Activated naive CD8-positive, alpha-beta T cell (primary cell): Measurements from ENCODE around the gene SPP1.
"Not testable (repeated sequence)": the region's sequence is repeated elsewhere in the genome, so short reads cannot be mapped to it uniquely, and the experiment has no call there.

Experiments used
- H3K27ac Mint-ChIP-seq: one replicate; pipeline ENCODE4 v1.8.0; 2021; ENCODE audit warnings: mixed read lengths
- H3K27me3 Mint-ChIP-seq: one replicate; pipeline ENCODE4 v1.8.0; 2021; ENCODE audit warnings: mixed read lengths
- H3K36me3 Mint-ChIP-seq: one replicate; pipeline ENCODE4 v1.8.0; 2021; ENCODE audit warnings: mixed read lengths
- H3K4me1 Mint-ChIP-seq: one replicate; pipeline ENCODE4 v1.8.0; 2021; ENCODE audit warnings: low read depth, mixed read lengths
- H3K4me3 Mint-ChIP-seq: one replicate; pipeline ENCODE4 v1.8.0; 2021; ENCODE audit warnings: mild to moderate bottlenecking, mixed read lengths
- H3K9me3 Mint-ChIP-seq: one replicate; pipeline ENCODE4 v1.8.0; 2021; ENCODE audit warnings: low read depth, mixed read lengths

The SPP1 gene

GRCh38 chr4:88015659-88016295 lies 40.3 kb downstream of the SPP1 start:
- Mint-ChIP-seq H3K27ac (no peak overlapping the region), H3K9me3 (no peaks in the 10 kb centered on the region), H3K27me3 (no peaks in the 10 kb centered on the region), H3K36me3 (peaks cover 10% of the 10 kb centered on the region), H3K4me1 (peaks cover 30% of the 10 kb centered on the region), H3K4me3 (no peak overlapping the region)

- H3K4me1 Mint-ChIP-seq = peaks cover 13% of the 10 kb centered on the region
- H3K9me3 Mint-ChIP-seq = no peaks in the 10 kb centered on the region
- no peak overlapping the region for H3K4me3 Mint-ChIP-seq
- no peaks in the 10 kb centered on the region for H3K27me3 Mint-ChIP-seq
- H3K27ac Mint-ChIP-seq = no peak overlapping the region
- peaks cover 11% of the 10 kb centered on the region for H3K36me3 Mint-ChIP-seq
Measured at GRCh38 chr4:88017516-88018297, 42.2 kb downstream of the SPP1 start.

DNA sequence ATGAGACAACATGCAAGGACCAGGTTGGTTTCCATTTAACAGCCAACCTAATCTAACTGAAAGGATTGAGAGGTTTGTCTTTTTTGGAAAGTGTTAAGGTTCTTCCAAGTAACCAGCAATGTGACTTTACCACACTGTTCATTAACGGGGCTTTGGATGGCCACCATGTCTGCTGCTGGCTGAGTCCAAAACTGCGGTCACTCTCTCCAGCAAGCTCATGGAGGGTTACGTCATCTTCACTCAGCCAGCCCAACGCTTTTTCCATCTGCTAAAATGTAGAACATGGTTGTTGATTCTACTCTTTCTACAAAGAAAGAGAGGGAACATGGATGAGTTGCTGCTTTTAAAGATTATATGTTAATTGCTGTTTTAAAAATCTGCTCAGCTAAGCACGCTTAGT lies 43.0 kb downstream of the SPP1 start:
- Mint-ChIP-seq H3K27ac (no peak overlapping the region), H3K4me1 (peaks cover 9% of the 10 kb centered on the region), H3K36me3 (peaks cover 13% of the 10 kb centered on the region), H3K4me3 (no peak overlapping the region), H3K9me3 (no peaks in the 10 kb centered on the region), H3K27me3 (no peaks in the 10 kb centered on the region)

- no peaks in the 10 kb centered on the region for H3K9me3 Mint-ChIP-seq
- no peak overlapping the region for H3K4me3 Mint-ChIP-seq
- H3K4me1 Mint-ChIP-seq = peaks cover 2% of the 10 kb centered on the region
- no peaks in the 10 kb centered on the region for H3K27me3 Mint-ChIP-seq
- peaks cover 21% of the 10 kb centered on the region for H3K36me3 Mint-ChIP-seq
- H3K27ac Mint-ChIP-seq = no peak overlapping the region
Measured at GRCh38 chr4:88021824-88022223, 46.3 kb downstream of the SPP1 start.

- Mint-ChIP-seq H3K27ac (no peak overlapping the region), H3K4me1 (peaks cover 3% of the 10 kb centered on the region), H3K36me3 (peaks cover 22% of the 10 kb centered on the region), H3K9me3 (no peaks in the 10 kb centered on the region), H3K27me3 (no peaks in the 10 kb centered on the region), H3K4me3 (no peak overlapping the region)
Measured at GRCh38 chr4:88022289-88022688, 46.8 kb downstream of the SPP1 start.

- H3K9me3 Mint-ChIP-seq, H3K4me3 Mint-ChIP-seq, H3K27ac Mint-ChIP-seq, H3K27me3 Mint-ChIP-seq: not testable (repeated sequence)
- peaks cover 15% of the 10 kb centered on the region for H3K4me1 Mint-ChIP-seq
- peaks cover 34% of the 10 kb centered on the region for H3K36me3 Mint-ChIP-seq
Measured at GRCh38 chr4:88025868-88026661, 50.6 kb downstream of the SPP1 start.

GRCh38 chr4:88027611-88028608 lies 52.4 kb downstream of the SPP1 start:
- Mint-ChIP-seq H3K27me3 (no peaks in the 10 kb centered on the region), H3K36me3 (peaks cover 32% of the 10 kb centered on the region), H3K4me1 (peaks cover 15% of the 10 kb centered on the region), H3K9me3 (peaks cover 3% of the 10 kb centered on the region), H3K4me3 (peak overlapping the region; percentile 18), H3K27ac (peak overlapping the region; percentile 73)

- peak overlapping the region; percentile 79 for H3K27ac Mint-ChIP-seq
- H3K36me3 Mint-ChIP-seq = peaks cover 27% of the 10 kb centered on the region
- H3K27me3 Mint-ChIP-seq = no peaks in the 10 kb centered on the region
- peaks cover 3% of the 10 kb centered on the region for H3K9me3 Mint-ChIP-seq
- H3K4me1 Mint-ChIP-seq = peaks cover 15% of the 10 kb centered on the region
- H3K4me3 Mint-ChIP-seq = no peak overlapping the region
Measured at GRCh38 chr4:88028946-88029345, 53.4 kb downstream of the SPP1 start.

- Mint-ChIP-seq H3K36me3 (peaks cover 27% of the 10 kb centered on the region), H3K9me3 (peaks cover 3% of the 10 kb centered on the region), H3K4me3 (no peak overlapping the region), H3K27ac (peak overlapping the region; percentile 79), H3K27me3 (no peaks in the 10 kb centered on the region), H3K4me1 (peaks cover 15% of the 10 kb centered on the region)
Measured at GRCh38 chr4:88029556-88029955, 54.0 kb downstream of the SPP1 start.

DNA sequence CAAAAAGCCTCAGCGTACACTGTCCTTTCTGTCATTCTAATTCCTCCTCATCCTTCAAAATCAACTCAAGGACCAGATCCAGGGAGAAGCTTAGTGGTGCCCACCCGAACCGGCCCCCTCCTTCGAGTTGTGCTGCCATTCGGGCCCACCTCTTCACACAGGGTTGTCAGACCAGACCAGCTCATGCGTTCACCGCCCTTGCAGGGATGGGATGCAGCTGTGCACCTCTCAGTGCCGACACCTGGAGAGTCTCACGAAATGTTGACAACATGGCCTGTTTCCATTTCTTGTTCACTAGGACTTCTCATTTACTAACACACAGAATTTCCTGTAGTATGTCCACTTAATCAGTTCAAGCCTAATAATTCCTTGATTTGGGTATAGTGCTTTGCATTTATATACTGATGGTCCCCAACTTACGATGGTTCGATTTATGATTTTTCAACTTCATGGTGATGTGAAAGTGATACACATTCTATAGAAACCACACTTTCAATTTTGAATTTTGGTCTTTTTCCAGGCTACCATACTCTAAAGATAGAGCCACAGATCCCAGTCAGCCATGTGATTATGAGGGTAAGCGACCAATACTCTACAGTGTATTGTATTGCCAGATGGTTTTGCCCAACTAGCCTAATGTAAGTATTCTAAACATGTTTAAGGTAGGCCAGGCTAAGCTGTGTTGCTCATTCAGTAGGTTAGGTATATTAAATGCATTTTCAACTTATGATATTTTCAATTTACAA lies 55.2 kb downstream of the SPP1 start:
- no peak overlapping the region for H3K27ac Mint-ChIP-seq
- peaks cover 28% of the 10 kb centered on the region for H3K36me3 Mint-ChIP-seq
- peaks cover 3% of the 10 kb centered on the region for H3K9me3 Mint-ChIP-seq
- no peak overlapping the region for H3K4me3 Mint-ChIP-seq
- no peaks in the 10 kb centered on the region for H3K27me3 Mint-ChIP-seq
- peaks cover 15% of the 10 kb centered on the region for H3K4me1 Mint-ChIP-seq
